Stimulated activated naive CD8-positive, alpha-beta T cell treated with anti-CD3 and anti-CD28 coated beads, Interleukin-15, Interleukin-2, amounts not matched to agents 100 U/mL and 50 U/mL, for 24 hours (primary cell): Measurements from ENCODE around the gene MINPP1.
A peak's percentile ranks its signal among the peaks of the same experiment; 100 is the strongest.
"Not testable (repeated sequence)": the region's sequence is repeated elsewhere in the genome, so short reads cannot be mapped to it uniquely, and the experiment has no call there.

Experiments used
- ATAC-seq: fragments of 150-1000 bp; cut with Tn5 transposase; one replicate; pipeline ENCODE4 v1.10.0; 2021
- DNase-seq: peaks from one replicate; pipeline ENCODE4 v3.0.0; 2021

The MINPP1 gene, protein sequence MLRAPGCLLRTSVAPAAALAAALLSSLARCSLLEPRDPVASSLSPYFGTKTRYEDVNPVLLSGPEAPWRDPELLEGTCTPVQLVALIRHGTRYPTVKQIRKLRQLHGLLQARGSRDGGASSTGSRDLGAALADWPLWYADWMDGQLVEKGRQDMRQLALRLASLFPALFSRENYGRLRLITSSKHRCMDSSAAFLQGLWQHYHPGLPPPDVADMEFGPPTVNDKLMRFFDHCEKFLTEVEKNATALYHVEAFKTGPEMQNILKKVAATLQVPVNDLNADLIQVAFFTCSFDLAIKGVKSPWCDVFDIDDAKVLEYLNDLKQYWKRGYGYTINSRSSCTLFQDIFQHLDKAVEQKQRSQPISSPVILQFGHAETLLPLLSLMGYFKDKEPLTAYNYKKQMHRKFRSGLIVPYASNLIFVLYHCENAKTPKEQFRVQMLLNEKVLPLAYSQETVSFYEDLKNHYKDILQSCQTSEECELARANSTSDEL

DNA sequence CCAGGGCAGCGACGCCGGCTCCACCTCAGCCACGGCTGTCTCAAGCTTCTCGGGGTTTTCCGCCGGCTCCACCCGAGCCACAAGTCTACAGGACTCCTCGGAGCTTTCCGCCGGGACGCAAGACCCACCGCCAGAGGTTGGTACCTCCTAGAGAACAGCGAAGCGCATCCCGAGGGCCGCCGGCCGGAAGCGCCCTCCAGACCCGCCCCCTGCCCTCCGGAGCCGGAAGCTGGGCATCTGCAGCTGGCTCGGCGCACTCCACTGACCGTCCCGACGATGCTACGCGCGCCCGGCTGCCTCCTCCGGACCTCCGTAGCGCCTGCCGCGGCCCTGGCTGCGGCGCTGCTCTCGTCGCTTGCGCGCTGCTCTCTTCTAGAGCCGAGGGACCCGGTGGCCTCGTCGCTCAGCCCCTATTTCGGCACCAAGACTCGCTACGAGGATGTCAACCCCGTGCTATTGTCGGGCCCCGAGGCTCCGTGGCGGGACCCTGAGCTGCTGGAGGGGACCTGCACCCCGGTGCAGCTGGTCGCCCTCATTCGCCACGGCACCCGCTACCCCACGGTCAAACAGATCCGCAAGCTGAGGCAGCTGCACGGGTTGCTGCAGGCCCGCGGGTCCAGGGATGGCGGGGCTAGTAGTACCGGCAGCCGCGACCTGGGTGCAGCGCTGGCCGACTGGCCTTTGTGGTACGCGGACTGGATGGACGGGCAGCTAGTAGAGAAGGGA, at the start of gene MINPP1:
Gene MINPP1 (plus strand): TSS at position 254 of the 726 bp plus-strand sequence. CDS start 23 bp downstream, at position 277.
- DNase-seq = peak; percentile 87
- ATAC-seq = peak; percentile 97

DNA sequence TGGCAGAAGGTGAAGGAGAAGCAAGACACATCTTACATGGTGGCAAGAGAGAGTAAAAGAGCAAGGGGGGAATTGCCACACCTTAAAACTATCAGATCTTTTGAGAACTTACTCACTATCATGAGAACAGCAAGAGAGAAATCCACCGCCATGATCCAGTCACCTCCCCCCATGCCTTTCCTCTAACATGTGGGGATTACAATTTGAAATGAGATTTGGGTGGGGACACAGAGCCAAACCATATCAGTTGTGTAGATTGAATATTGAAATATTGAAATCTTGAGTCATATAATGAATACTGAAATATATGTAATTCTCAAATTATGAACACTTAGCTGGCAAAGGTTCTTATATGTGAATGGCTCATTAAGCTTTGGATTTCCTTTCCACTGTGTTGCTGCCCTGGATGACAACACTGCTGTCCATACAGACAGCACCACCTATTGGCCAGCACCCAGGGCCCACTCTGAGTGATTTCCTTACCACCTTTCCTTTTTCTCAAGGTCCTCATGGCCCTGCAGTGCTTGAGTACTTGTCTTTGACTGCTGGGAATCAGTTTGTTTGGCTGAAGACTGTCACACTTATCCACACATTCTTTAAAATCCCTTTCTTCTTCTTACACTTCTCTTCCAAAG, 48.0 kb upstream of the MINPP1 start:
- DNase-seq = not testable (repeated sequence)
- ATAC-seq = peak; percentile 49

DNA sequence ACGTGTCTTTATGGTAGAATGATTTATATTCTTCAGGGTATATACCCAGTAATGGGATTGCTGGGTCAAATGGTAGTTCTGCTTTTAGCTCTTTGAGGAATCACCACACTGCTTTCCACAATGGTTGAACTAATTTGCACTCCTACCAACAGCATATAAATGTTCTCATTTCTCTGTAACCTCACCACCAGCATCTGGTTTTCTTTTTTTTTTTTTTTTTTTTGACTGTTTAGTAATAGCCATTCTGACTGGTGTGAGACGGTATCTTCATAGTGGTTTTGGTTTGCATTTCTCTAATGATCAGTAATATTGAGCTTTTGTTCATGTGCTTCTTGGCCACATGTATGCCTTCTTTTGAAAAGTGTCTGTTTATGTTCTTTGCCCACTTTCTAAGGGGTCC, 42.9 kb upstream of the MINPP1 start:
- not testable (repeated sequence) for ATAC-seq, DNase-seq

DNA sequence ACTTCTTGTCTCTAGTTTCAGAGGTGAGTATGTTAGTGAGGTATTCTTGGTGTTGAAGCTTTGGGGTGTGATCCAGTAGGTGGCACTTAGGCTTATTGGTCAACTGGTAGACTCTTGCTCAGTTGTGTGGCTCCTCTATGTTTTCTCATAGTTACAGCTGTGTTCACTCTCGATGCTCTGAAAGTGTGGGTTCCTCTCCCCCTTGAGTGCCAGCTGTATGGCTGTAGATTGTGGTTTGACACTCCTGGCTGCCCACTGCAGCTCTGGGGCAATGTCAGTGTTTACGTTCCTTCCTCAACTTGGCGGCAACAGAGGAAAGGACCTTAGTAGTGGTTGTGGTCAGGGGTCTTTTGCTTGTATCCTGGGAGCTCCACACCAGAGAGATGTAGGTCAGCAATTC, 37.8 kb upstream of the MINPP1 start:
- not testable (repeated sequence) for ATAC-seq, DNase-seq

DNA sequence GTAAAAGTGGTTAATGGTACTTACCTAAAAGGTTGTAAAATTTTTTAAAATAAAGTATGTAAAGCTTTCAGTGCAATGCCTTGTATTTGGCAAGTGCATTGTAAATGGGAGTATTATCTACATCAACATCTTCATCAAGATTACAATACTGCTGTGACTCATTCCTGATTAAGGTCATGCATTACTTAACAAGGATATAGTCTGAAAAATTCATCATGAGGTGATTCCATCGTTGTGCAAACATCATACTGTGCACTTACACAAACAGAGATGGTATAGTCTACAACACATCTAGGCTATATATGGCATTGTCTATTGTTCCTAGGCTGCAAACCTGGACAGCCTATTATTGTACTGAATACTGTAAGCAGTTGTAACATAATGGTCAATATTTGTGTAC, 16.0 kb upstream of the MINPP1 start:
- ATAC-seq, DNase-seq: not testable (repeated sequence)

DNA sequence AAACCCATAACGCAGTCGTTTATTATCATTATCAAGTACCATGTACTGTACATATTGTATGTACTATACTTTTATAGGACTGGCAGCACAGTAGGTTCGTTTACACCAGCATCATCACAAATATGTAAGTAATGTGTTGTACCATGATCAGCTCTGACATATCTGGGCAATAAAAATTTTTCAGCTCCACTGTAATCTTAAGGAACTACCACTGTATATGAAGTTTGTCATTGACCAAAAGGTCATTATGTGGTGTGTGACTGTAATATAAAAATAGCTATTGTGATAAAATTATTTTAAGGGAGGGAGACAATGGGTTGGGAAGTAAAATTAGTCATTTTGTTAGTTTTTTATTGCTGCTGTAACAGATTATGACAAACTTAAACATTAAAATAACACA, 14.4 kb upstream of the MINPP1 start:
- not testable (repeated sequence) for ATAC-seq, DNase-seq

DNA sequence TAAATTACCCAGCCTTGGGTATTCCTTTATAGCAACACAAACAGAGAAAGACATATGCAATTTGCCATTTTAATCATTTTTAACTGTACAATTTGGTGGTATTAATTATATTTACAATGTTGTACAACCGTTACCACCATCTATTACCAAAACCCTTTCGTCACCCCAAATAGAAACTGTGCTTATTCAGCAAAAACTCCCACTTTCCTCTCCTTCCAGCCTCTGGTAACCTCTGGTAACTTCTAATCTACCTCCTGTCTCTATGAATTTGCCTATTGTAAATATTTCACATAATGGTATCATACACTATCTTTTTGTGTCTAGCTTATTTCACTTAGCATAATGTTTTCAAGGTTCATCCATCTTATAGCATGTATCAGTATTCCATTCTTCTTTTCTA, 12.2 kb upstream of the MINPP1 start:
- ATAC-seq, DNase-seq: not testable (repeated sequence)

DNA sequence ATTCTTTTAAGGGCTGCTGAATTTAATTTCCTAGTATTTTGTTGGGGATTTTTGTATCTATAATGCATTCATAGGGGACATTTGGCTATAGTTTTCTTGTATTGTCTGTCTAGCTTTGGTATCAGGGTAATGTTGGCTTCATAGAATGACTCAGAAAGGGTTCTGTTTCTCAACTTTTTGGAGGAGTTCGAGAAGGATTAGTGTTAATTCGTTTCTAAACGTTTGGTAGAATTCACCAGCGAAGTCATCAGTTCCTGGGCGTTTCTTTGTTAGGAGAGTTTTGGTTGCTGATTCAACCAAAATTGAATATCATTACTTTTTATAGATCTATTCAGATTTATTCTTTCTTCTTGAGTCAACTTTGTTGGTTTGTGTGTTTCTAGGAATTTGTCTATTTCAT, 9.2 kb upstream of the MINPP1 start:
- ATAC-seq, DNase-seq: not testable (repeated sequence)

DNA sequence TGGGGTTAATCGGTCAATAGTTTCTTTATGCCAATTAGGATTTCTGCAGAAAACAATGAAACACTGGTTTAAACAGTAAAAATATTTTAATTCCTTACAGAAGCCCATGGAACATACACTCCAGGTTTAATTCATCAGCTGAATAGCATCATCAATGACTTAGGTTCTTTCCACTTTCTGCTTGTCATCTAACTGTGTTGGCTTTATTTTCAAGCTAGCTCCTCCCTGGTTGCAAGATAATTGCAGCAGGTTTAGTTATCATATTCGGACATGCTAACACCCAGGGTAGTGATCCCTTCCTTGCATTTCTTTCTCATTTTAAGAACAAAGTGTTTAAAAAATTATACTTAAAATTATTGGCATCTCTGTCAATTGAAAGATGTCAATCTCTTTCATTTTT, 7.3 kb upstream of the MINPP1 start:
- ATAC-seq, DNase-seq: not testable (repeated sequence)

DNA sequence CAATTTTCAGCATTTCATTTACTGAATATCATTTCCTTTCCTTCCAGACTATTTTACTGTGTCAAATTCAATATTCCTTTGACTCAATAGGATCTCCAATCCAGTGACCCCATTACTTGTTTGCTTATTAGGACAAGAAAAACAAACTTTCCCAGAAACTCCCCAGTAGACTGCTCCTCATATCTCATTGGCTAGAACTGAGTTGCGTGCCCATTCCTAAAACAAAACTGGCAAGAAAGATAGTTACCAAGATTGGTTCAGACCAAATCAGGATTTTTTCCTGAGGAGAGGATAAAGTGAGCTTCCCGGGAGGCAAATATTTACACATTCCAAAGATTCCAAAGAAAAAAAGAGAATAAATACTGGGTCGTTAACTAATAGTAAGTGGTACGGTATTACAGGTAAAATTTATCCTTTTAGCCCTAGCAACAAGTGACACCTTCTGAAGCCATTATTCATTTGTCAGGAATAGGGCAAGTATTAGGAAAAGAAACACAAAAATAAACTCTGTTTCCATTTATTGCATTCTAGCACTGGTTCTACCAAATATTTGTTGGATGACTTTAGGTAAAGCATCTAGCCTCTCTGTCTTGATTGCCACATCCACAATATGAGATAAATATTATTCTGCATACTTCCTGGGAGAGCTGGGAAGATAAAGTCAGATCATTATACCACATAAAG, 6.4 kb upstream of the MINPP1 start:
- not testable (repeated sequence) for DNase-seq, ATAC-seq

DNA sequence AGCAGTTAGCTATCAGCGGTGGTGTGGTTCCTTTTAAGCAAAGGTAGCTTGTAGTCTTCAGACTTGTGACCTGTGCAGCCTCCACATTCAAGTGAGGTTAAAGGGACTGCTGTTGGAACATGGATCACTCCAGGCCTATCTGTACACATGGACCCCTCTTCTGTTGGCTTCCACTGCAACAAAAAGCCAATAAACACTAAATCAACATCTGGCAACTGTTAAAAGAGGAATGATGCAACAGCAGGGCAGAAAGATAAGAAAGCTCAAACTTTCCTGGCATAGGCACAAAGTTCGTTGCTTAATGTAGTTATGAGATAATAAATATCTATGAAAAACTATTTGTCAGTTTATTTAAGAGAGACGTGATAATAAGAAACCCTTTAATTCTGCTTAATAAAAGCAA, 4.0 kb upstream of the MINPP1 start:
- no peak for ATAC-seq
- no peak for DNase-seq

DNA sequence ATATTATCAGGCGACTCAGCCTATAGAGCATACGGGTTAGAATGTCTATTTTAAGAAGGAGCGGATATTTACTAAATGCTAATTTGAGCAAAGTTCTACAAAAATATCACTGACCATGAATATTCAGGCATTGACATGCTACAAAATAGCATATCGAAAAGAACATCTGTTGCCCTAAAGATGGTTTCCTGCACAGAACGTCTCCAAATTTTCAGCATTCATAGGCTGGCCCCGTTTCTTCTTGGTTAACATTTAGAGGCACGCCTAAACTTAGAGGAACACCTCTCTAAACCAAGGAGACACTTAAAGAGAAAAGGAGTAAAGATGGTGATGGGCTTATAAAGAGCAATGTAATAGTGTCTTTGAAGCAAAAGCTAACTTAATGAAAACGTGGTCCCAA, 1.3 kb upstream of the MINPP1 start:
- ATAC-seq (no peak), DNase-seq (no peak)

DNA sequence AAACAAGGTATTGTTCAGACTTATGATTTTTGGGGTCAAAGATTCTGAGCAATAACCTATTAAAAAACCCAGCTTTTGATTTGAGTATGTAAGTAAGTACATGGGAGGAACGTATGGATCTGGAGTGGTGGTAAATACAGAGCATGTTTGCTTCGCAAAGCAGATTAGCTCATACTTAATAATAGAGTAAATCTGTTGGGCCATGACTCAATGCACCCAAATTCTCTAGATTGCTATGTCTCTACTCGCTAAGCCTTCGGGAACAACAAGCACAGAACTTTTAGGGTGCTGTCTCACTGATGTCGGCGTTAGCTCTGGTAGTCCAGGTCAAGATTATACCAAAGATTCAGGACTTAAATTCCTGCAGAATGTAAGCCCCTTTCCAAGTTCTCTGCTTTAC, 807 bp upstream of the MINPP1 start:
- DNase-seq (no peak), ATAC-seq (no peak)

DNA sequence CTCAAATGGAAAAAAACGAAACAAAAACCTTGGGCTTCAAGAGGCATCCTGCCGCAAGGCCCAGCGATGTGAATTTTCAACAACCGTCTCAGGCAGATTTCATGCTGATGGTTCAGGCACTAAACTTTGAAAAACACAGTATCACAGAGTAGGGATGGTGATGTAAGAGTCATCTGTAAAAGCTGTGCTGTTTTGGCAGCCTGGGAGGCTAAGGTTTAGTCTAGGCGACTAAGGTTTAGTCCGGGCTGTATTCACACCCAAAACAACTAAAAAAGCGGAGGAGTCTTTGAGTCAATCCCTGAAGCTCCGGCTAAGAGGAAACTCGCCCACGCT, 420 bp upstream of the MINPP1 start:
- ATAC-seq = no peak

DNA sequence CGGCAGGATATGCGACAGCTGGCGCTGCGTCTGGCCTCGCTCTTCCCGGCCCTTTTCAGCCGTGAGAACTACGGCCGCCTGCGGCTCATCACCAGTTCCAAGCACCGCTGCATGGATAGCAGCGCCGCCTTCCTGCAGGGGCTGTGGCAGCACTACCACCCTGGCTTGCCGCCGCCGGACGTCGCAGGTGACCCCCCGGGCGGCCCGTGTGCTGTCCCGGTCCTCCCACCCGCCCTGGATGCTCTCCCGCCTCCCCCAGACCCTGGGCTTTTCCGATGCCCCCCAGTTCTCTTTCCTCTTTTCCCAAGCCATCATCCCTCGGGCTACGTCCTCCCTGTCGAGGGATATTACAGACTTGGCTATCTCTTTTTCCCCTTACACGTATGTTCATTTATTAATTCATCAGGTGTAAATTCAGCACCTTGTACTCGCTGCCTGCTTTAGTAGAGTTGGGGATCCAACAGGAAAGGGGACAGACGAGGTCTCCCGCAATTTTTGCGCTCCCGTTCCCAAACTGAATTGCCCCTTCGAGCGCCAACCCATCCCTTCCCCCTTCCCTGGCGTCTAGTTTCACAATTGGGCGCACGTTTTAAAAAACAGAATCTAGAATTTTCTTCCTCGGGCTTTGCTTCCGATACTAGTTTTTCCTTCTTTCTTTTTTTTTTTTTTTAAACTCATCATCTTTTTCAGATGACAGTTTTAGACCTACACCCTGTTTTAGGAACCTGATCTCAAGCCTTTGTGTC, 846 bp downstream of the MINPP1 start:
- peak; percentile 64 for DNase-seq
- ATAC-seq = peak; percentile 47

More for the DNA sequence above, 420 bp upstream of the MINPP1 start:
- DNase-seq = no peak

DNA sequence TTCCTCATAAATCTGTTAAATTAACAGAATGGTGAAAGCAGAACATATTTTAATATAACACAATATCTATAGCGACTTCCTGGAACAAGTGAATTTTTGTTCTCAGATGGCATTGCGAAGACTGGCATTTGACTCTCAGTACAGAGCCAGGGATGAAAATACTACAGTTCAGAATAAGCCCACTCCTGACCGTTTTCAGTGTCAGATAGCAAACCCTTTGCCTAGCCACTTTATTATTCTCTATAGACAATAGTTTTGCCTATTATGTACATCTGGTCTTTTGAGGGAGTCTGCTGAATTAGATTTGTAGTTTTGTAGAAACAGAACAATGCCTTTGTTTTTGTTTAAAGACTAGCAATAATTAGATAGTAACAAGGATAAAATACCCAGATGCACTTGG, 2.3 kb downstream of the MINPP1 start:
- ATAC-seq (no peak), DNase-seq (no peak)

DNA sequence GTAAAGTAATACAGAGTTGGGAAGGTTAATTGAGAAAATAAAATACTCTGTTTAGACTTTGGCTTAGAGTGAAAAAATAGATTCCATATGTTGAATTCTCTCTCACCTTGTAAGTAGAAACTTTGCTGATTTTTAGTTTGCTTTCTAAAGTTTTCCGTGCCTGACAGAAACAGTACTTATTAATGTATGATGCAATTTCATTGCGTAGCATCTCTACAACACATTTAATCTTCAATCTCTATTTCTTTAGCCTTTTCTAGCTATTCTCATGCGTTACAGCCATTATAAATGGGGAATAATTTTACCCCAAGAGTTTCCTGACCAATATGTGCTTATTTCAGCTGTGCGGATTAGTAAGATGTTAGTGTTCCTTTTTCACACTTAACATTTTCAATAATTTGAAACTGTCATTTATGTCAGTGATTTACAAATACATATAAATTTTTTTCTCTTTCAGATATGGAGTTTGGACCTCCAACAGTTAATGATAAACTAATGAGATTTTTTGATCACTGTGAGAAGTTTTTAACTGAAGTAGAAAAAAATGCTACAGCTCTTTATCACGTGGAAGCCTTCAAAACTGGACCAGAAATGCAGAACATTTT, 3.3 kb downstream of the MINPP1 start:
- ATAC-seq (no peak), DNase-seq (no peak)

DNA sequence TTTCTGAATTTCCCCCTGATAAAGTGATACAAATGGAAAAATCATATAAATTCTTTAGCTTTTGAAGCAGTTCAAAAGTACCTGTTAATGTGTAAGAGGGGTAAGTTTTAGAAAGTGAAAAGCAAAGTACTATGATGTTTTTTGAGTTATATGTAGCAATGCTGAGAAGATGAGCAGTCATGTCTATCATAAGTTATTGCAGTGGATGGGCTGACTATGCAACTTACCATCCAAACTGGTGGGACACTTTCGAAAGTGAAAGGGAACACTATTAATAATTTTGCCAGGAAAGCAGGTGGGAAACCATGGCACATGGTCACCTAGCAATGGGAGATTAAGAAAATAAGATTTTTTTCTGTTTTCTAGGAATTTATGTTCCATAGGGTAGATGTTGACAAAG, 4.1 kb downstream of the MINPP1 start:
- DNase-seq (no peak), ATAC-seq (no peak)

DNA sequence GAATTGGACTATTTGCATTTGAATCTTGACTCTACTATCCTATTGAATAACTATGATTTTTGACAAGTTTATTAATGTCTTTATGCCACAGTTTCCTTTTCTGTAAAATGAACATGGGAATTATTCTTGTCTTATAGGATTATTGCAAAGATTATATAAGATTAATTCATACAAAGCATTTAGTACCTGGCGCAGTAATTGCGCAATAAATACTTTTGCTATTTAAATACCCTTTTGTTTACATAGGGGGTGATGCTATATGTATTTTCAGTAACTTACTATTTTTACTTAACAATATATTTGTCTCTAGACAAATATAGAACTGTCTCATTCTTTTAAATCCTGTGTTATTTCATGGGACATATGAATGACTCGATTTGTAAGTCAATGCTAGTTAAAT, 5.3 kb downstream of the MINPP1 start:
- ATAC-seq (no peak), DNase-seq (no peak)

DNA sequence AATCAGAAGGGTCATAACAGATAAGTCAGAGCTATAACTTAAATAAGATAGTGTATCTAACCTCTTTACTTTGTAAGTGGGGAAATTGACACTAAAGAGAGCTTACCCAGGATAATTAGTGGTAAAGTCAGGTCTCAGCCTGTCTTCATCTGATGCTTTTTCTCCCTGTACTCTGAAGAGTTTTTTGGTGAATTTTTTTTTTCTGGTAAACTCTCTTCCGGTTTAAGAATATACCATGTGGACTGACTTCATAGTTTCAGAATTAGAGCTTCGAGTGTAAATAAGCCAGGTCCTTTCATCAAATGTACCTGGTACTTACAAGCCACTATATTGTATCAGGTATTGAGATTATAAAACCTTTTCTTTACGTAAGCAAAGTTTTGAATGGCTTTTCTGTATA, 6.8 kb downstream of the MINPP1 start:
- no peak for DNase-seq
- ATAC-seq = no peak

DNA sequence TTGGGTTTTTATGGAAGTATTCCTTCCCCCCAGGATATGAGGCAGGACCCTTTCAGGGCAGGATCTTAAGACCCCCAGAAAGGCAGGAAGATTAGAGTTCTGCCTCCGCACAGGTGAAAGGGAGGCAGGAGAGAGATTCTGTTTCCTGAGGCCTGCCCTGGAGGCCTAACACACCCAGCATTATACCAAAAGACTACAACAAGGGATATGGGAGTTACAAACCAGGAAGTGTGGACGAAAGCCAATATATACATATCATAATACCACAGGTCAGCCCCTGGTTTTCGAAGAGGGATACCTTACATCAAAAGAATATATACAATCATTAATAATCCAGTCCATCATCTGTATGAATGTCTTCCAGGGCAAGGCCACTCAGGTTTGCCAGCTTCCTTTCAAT, 14.2 kb downstream of the MINPP1 start:
- ATAC-seq (no peak), DNase-seq (no peak)
